H1 (cell line): ENCODE results near the gene RELN. TPM values are rescaled to one million over a fixed set of nuclear protein-coding genes. Genes with fewer than 3 reads are reported as not detected.

ENCODE experiments used
- CTCF ChIA-PET: fragments of 300-600 bp; sonication (Branson Sonifier 250); formaldehyde crosslinking; loops from one replicate; lab custom pipeline; 2021; ENCODE audit not compliant: partially characterized antibody; lab: Charles Lee
- POLR2A ChIA-PET: fragments of 300-600 bp; sonication (Branson Sonifier 250); formaldehyde crosslinking; loops from one replicate; lab custom pipeline; 2021; ENCODE audit warnings: inconsistent platforms; ENCODE audit not compliant: partially characterized antibody; lab: Charles Lee
- DNase-seq, 2 experiments: peaks; one replicate each; pipeline versions ENCODE4 v3.0.0 to v3.0.0-alpha.2; 2010 to 2022; ENCODE audit warnings: low spot score in 2 of 2, low read depth in 1 of 2, mixed read lengths in 1 of 2
- FAIRE-seq: peaks from 2 replicates; lab custom pipeline; 2011; peaks lifted over from hg19 to GRCh38; lab: Jason Lieb, UNC
- H2AFZ ChIP-seq: 2 replicates; pipeline ENCODE4 v1.8.1; 2012; ENCODE audit warnings: low read length, inconsistent platforms
- H2AK5ac ChIP-seq: 2 replicates; pipeline ENCODE4 v1.6.1; 2013; ENCODE audit warnings: low read depth, low read length
- H2BK120ac ChIP-seq: replicated peaks from 2 replicates; pipeline ENCODE3; 2013; ENCODE audit warnings: low read depth, low read length, inconsistent platforms
- H2BK12ac ChIP-seq: 2 replicates; pipeline ENCODE4 v1.6.1; 2013; ENCODE audit warnings: low read depth, low read length
- H2BK15ac ChIP-seq: 2 replicates; pipeline ENCODE4 v1.6.1; 2013; ENCODE audit warnings: low read length
- H2BK20ac ChIP-seq: 2 replicates; pipeline ENCODE4 v1.6.1; 2013; ENCODE audit warnings: low read length
- H2BK5ac ChIP-seq: 2 replicates; pipeline ENCODE4 v1.6.1; 2013; ENCODE audit warnings: low read depth, low read length
- H3K14ac ChIP-seq: 2 replicates; pipeline ENCODE4 v1.6.1; 2013; ENCODE audit warnings: inconsistent platforms; ENCODE audit not compliant: insufficient read length
- H3K18ac ChIP-seq: 2 replicates; pipeline ENCODE4 v1.6.1; 2013; ENCODE audit warnings: low read length; ENCODE audit errors: extremely low read depth
- H3K23ac ChIP-seq: 2 replicates; pipeline ENCODE4 v1.6.1; 2013; ENCODE audit warnings: inconsistent platforms; ENCODE audit not compliant: insufficient read length
- H3K23me2 ChIP-seq: 2 replicates; pipeline ENCODE4 v1.6.1; 2013; ENCODE audit warnings: low read depth, low read length
- H3K27ac ChIP-seq: 2 replicates; pipeline ENCODE4 v1.6.1; 2011; ENCODE audit warnings: low read depth, low read length, inconsistent platforms
- H3K27me3 ChIP-seq, 4 experiments: replicated peaks in 1 of 4; 1 replicate in 1 of 4; 2 replicates in 3 of 4; pipeline versions ENCODE4 v1.6.1 to v1.8.1; 2011 to 2013; ENCODE audit warnings: low read length in 3 of 4, mild to moderate bottlenecking in 3 of 4, inconsistent platforms in 2 of 4, mixed read lengths in 2 of 4, moderate library complexity in 1 of 4; ENCODE audit not compliant: control insufficient read depth in 3 of 4, insufficient read depth in 3 of 4; ENCODE audit errors: extremely low read depth in 1 of 4
- H3K36me3 ChIP-seq, 4 experiments: 2 replicates each; pipeline versions ENCODE4 v1.6.1 to v1.8.1; 2011 to 2013; ENCODE audit warnings: mild to moderate bottlenecking in 4 of 4, low read length in 3 of 4, moderate library complexity in 2 of 4, control low read depth in 1 of 4, inconsistent platforms in 1 of 4; ENCODE audit not compliant: insufficient read depth in 4 of 4, control insufficient read depth in 2 of 4
- H3K4ac ChIP-seq: replicated peaks from 2 replicates; pipeline ENCODE3; 2013; ENCODE audit warnings: low read length, low read depth, mixed read lengths, inconsistent platforms; ENCODE audit not compliant: insufficient read length
- H3K4me1 ChIP-seq, 4 experiments: replicated peaks in 1 of 4; 1 replicate in 1 of 4; 2 replicates in 3 of 4; pipeline versions ENCODE4 v1.6.1 to v1.8.1; 2011 to 2013; ENCODE audit warnings: low read length in 3 of 4, inconsistent platforms in 2 of 4, mixed read lengths in 1 of 4; ENCODE audit not compliant: insufficient read depth in 4 of 4, control insufficient read depth in 3 of 4
- H3K4me2 ChIP-seq, 2 experiments: 2 replicates each; pipeline versions ENCODE4 v1.6.1 to v1.8.1; 2011 to 2013; ENCODE audit warnings: low read depth in 2 of 2, low read length in 2 of 2, control low read depth in 1 of 2, inconsistent platforms in 1 of 2, mild to moderate bottlenecking in 1 of 2; ENCODE audit not compliant: insufficient read depth in 1 of 2
- H3K4me3 ChIP-seq, 4 experiments: fragments of 200-600, 300-600 bp in 1 of 4; sonication (generic), shearing (Covaris generic), sonication (Bioruptor Twin) in 1 of 4; 2 replicates each; pipeline versions ENCODE4 v1.5.1 to v1.8.1; 2011 to 2016; ENCODE audit warnings: low read length in 4 of 4, low read depth in 3 of 4, control low read depth in 2 of 4, inconsistent platforms in 2 of 4, mild to moderate bottlenecking in 2 of 4, mixed read lengths in 1 of 4, moderate library complexity in 1 of 4; ENCODE audit not compliant: insufficient read depth in 2 of 4; ENCODE audit errors: extremely low read depth in 1 of 4
- H3K56ac ChIP-seq: replicated peaks from 2 replicates; pipeline ENCODE3; 2013; ENCODE audit warnings: low read depth, mild to moderate bottlenecking, mixed read lengths, low read length, inconsistent platforms; ENCODE audit not compliant: insufficient read length
- H3K79me1 ChIP-seq: 2 replicates; pipeline ENCODE4 v1.6.1; 2013; ENCODE audit warnings: low read depth, low read length, control low read depth
- H3K79me2 ChIP-seq, 2 experiments: 2 replicates each; pipeline versions ENCODE4 v1.6.1 to v1.8.1; 2012 to 2013; ENCODE audit warnings: low read length in 2 of 2, mild to moderate bottlenecking in 2 of 2, inconsistent platforms in 1 of 2; ENCODE audit not compliant: insufficient read depth in 2 of 2, control insufficient read depth in 1 of 2
- H3K9ac ChIP-seq, 4 experiments: replicated peaks in 1 of 4; 1 replicate in 1 of 4; 2 replicates in 3 of 4; pipeline versions ENCODE4 v1.6.1 to v1.8.1; 2011 to 2013; ENCODE audit warnings: low read depth in 3 of 4, low read length in 3 of 4, control low read depth in 2 of 4, mild to moderate bottlenecking in 2 of 4, moderate library complexity in 2 of 4, inconsistent platforms in 1 of 4; ENCODE audit errors: extremely low read depth in 1 of 4
- H3K9me3 ChIP-seq, 2 experiments: 2 replicates each; pipeline versions ENCODE4 v1.6.1 to v1.8.1; 2012 to 2013; ENCODE audit warnings: mild to moderate bottlenecking in 2 of 2, moderate library complexity in 2 of 2, control low read depth in 1 of 2, inconsistent platforms in 1 of 2, low read depth in 1 of 2, low read length in 1 of 2, mixed read lengths in 1 of 2; ENCODE audit not compliant: insufficient read depth in 2 of 2
- H4K20me1 ChIP-seq, 2 experiments: replicated peaks in 1 of 2; 2 replicates each; pipeline versions ENCODE3 to v1.8.1; 2011 to 2013; ENCODE audit warnings: inconsistent platforms in 2 of 2, low read length in 2 of 2, mild to moderate bottlenecking in 1 of 2; ENCODE audit not compliant: insufficient read depth in 2 of 2, control insufficient read depth in 1 of 2
- H4K5ac ChIP-seq: 2 replicates; pipeline ENCODE4 v1.6.1; 2013; ENCODE audit warnings: low read length, low read depth, mixed read lengths, inconsistent platforms; ENCODE audit not compliant: insufficient read length
- H4K8ac ChIP-seq: 2 replicates; pipeline ENCODE4 v1.8.0; 2013; ENCODE audit warnings: mild to moderate bottlenecking, moderate library complexity, low read length, inconsistent platforms; ENCODE audit not compliant: insufficient read depth; ENCODE audit errors: extremely low read depth
- H4K91ac ChIP-seq: replicated peaks from 2 replicates; pipeline ENCODE3; 2013; ENCODE audit warnings: low read length, mixed read lengths, inconsistent platforms; ENCODE audit not compliant: insufficient read length
- ATF3 ChIP-seq: IDR thresholded peaks from 2 replicates; pipeline ENCODE4 v1.6.1; 2011; ENCODE audit warnings: low read depth, mild to moderate bottlenecking, low read length; ENCODE audit not compliant: insufficient read depth
- WGBS, 2 experiments: shearing (Covaris generic) in 1 of 2; methylation state at CpG; one replicate each; pipeline versions ENCODE4 v1.1.6 to v1.1.7; 2013 to 2015; ENCODE audit warnings: low lambda C conversion rate in 2 of 2, mixed read lengths in 2 of 2, inconsistent platforms in 1 of 2, low coverage in 1 of 2, missing lambda C conversion rate in 1 of 2; ENCODE audit not compliant: insufficient replicate concordance in 2 of 2, insufficient coverage in 1 of 2, insufficient read length in 1 of 2; ENCODE audit errors: extremely low coverage in 1 of 2, missing lambda C conversion rate in 1 of 2; 5-methylcytosine and 5-hydroxymethylcytosine counted together
- polyA plus RNA-seq, 7 experiments: library from polyadenylated mRNA; depleted of rRNA in 3 of 7; stranded (reverse) in 5 of 7; unstranded in 2 of 7; fragments of >200 nt in 5 of 7; fragments of 200-250 nt in 2 of 7; gene quantifications; 1 replicate in 5 of 7; 2 replicates in 1 of 7; 4 replicates in 1 of 7; pipeline versions ENCODE4 v1.2.1 to v1.2.3, GENCODE V29; 2011 to 2013; ENCODE audit warnings: missing spikeins in 2 of 7, mixed read lengths in 2 of 7
- total RNA-seq: library from RNA; stranded (reverse); fragmentation: NEBNext Ultra II Directional; extraction: Animal tissue kit (Norgen Biotek cat#: 25700); gene quantifications from 2 replicates; pipeline ENCODE4 v1.2.1, GENCODE V29; 2021

RELN gene
- total and polyA plus RNA-seq, 2 of the 8 experiments (the other 6 are each of a cell fraction or from before 2014, with no cell fraction given) = 0.03 to 0.07 TPM

GRCh38 chr7:103695521-103695920 is 293.9 kb downstream of the RELN start:
- ChIA-PET POLR2A (interaction anchor here (0.6 kb wide), 1 partner anchor 1691 kb away, joined by 3 read pairs; no protein-coding TSS in a partner anchor), CTCF (no interaction called here)
- Histone ChIP-seq H2BK12ac (no peak overlapping the region), H2AFZ (no peak overlapping the region), H4K91ac (no peak overlapping the region), H2BK120ac (no peak overlapping the region), H3K18ac (no peak overlapping the region), H2BK15ac (no peak overlapping the region), H4K5ac (no peak overlapping the region), H3K79me2 (no peaks in the 10 kb centered on the region), H2AK5ac (no peak overlapping the region), H3K27me3 (no peaks in the 10 kb centered on the region), H3K9ac (no peak overlapping the region), H3K14ac (no peak overlapping the region), H3K23ac (no peak overlapping the region), H3K4me1 (no peaks in the 10 kb centered on the region), H3K56ac (no peak overlapping the region), H3K9me3 (no peaks in the 10 kb centered on the region), H2BK5ac (no peak overlapping the region), H4K20me1 (no peaks in the 10 kb centered on the region), H3K23me2 (no peaks in the 10 kb centered on the region), H3K36me3 (no peaks in the 10 kb centered on the region), H3K79me1 (no peaks in the 10 kb centered on the region), H3K4me3 (no peak overlapping the region), H3K4me2 (no peak overlapping the region), H4K8ac (no peak overlapping the region), H3K4ac (no peak overlapping the region), H3K27ac (no peak overlapping the region), H2BK20ac (no peak overlapping the region)
- WGBS, 2 experiments = 86% methylated on average over 4 of the region's 4 CpGs; no CpG with 5 or more reads in 1 of the 2 experiments
- DNase-seq (no peak), FAIRE-seq (no peak)
- TF ChIP-seq ATF3 = no peak
